ENCODE results near the gene PLAC1.

Gene PLAC1

DNA sequence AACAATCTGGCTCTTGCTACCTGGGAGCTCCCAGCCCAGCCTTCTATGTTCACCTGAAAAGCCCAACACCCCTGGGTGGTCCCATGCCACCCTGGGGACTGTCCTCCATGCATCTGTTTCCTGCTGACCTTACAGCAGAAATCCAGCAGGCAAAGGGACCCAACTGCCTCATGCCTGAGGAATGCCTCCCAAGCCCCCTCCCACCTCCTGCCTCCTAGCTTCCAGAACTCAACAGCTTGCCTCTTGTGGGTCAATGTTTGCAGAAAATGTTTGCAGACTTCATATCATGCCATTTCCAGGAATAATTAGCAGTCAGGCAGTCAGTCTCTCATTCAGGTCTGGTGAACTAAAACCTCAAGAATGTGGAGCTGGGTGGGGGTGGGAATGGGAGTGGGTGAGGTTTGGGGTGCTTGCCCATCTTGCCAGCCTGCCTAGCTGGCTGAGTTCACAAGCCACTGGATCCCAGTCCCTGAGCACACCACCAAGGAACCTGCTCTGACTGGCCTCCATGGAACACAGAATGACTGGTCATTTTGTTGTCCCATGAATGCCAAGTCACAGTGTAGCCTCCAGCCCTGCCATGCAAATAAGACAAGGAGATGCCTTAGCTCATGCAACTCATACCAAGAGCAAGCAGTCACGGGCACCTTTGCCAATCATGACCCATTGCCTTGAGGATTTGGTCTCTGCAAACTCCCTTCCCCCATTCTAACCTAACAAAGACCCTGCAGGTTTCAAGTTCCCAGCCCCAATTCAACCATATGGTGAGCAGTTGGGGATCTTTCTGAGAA is 12.1 kb upstream of the PLAC1 start:
- no peak for DNase-seq

DNA sequence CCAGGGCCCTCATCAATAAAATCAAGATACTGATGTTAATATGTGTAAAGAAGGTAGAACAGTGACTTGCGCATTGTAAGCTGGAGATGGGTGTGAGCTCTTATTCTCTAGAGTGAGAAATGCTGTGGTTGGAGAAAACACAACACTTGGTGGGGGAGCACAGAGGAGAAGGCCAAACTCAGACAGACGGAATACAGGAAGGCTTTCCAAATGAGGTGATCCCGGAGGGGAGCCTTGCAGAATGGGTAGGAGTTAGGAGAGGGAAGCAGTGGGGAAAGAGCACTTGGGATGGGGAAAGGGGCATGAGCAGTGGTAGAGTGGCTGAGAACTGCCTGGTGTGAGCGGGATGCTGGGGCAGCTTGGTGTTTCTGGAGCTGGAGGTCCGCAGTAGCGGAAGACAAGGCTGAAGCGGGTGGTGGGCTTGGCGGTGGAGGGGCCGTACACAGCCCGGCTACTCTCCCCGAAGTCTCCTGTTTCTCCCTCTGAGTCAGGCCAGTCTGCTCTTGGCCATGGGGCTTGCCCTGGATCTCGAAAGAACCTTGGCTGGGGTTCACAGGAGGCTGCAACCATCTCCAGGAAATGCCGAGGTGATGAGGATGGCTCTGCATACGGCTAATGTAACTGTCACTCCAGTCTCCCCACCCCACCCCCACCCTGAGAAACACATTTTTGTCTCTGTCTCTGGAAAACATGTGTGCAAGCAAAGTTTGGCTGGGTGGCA is 11.3 kb upstream of the PLAC1 start:
- DNase-seq, result no peak

DNA sequence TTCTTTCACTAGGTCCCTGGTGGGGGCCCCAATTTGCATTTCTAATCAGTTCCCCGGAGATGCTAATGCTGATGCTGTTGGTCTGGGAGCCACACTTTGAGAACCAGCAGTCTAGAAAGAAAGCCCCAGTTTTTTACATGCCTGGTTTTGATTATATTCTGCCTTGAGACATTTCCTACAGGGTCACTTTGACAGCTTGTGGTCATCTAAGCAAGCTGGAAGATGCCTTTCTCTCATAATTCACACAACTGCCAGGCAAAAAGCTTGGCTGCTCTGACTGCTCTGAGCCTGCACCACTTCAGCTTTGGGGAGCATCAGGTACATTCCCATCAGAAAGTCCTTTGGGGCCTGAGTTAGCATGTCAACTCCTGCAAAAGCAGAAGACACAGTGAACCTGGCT is 5.9 kb upstream of the PLAC1 start:
- DNase-seq, result no peak

DNA sequence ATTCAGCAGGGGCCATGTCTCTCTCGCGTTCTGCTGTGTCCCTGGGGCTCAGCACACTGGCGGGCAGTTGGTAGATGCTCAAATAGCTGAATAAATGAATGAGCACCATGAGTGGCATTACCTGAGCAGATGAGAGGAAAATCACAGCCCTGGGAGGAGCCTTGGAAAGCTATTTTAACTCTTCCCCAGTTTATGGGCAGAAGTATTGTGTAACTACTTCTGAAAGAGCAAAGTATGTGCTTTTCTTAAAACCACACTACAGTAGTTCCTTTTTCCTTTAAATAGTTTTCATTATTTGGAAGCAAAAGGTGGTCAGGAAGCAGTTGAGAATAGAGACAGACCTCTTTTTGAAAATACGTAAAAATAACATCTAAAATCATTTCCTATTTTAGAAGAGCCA is 3.0 kb upstream of the PLAC1 start:
- no peak for DNase-seq

DNA sequence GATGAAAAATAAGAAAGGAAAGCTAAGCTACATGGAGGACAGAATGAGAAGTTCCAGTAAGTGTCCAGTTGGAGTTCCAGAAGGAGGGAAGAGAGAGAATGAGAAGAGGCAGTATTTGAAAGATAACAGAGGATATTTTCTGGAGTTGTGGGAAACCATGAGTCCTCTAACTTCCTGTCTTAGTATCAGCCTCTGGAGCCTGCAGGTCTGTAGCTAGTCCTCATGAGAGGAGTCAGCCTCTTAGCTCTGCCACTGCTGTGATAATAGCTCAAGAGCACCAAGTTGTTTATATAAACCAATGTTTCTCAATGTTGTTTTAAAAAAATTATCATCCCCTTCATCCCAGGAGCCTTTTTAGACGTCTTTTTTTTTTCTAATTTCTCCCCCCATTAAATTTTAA is 2.4 kb upstream of the PLAC1 start:
- no peak for DNase-seq

DNA sequence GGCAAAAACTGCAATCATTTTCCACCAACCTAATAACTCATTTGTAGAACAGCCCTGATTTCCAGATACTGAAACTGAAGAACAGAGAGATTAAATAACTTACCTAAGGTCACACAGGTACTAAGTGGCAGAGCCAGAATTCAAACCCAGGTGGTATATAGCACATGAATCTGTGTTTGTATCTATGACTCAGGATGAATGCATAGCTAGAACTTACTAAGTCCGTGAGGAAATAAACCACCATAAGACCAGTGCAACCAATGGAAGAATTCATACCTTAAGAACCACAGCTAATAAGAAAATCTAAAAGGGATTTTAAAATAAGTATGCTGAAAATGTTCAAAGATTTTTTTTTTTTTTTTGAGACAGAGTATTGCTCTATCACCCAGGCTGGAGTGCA is 1.5 kb upstream of the PLAC1 start:
- no peak for DNase-seq

DNA sequence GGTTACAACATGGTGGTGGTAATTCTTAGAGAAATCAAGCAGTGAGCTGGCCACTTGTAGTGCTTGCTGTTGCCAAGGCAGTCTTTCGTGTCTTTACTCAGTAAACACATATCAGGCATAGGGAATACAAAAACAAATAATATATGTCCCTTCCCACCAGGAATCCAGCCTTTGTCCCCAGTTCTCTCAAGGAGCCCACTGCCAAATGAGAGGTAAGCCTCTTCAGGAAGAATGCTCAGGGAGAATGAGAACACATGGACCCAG is 421 bp upstream of the PLAC1 start:
- no peak for DNase-seq

DNA sequence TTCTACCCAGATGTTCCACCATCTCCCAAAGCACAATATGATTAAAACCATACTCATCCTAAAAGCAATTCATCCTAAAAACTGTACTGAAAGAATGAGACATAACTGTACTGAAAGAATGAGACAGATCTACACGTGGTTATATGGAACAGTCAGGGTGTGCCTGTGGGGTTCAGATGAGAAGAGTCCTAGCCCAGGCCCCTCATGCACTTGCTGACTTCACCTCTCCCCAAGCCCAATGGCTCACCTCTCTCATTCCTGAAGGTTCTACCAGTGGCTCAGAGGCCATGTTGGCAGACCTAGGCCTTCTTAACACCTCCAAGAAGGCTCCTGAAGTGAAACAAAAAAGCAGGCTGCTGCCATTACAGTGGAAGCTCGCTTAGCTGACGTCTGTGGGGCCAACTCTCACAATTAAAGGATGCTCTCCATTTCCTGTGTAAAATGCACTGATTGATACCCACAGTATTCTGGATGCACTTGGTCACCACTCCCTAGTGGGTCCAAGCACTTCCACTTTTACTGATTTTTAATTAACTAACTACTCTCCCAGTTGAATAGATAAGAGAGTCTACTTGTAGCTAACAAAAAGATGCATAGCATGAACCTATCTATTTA is 3.8 kb downstream of the PLAC1 start:
- peak; percentile 4 for DNase-seq

DNA sequence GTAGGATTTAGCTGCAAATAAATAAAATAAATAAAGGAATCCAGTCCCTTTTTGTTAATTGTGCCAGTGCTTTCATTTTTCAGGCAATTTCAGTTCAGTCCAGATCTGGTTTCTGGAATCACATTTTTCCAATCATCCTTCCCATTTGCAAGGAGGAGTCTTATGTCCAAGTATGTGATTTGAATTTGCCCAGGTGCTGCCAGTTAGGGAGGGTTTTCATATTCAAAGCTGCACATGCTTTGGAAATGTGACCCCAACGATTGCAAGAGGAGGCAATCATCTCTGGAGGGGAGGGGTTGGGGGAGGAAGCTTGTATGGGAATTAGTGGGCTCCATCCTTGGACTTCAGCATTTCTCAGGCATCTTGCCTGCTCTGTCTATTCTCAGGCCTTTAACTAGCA is 4.4 kb downstream of the PLAC1 start:
- no peak for DNase-seq

DNA sequence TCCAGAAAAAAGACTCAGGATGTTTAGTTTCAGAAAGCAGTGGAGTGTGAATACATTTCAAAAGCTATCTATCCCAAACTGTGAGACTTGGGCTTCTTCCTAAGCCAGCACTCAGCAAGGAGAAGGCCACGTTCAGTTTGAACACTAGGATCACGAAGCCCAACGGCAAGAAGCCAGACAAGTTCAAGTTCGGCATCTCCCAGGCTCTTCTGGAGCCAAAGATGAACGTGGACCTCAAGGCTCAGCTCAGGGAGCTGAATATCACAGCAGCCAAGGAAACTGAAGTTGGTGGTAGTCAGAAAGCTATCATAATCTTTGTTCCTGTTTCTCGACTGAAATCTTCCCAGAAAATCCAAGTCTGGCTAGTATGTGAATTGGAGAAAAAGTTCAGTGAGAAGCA is 7.6 kb downstream of the PLAC1 start:
- DNase-seq, result no peak

DNA sequence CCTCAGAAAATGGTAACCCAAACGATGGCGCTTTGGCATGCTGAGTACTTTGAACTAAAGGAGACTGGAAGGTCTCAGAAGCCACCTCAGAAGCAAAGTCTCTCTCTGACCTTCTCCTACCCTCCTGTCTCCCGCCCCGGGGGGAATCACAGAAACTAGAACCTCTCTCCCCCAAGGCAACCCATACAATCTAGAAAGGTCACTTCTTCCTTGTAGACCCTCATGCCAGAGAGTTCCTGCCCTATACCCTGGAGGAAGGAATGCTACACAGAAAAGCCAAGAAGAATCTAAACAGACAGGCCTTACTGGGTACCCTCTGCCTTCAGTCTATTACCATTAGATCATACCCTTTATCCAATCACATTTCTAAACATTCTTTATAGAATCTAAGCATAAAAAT is 8.5 kb downstream of the PLAC1 start:
- DNase-seq, result no peak

DNA sequence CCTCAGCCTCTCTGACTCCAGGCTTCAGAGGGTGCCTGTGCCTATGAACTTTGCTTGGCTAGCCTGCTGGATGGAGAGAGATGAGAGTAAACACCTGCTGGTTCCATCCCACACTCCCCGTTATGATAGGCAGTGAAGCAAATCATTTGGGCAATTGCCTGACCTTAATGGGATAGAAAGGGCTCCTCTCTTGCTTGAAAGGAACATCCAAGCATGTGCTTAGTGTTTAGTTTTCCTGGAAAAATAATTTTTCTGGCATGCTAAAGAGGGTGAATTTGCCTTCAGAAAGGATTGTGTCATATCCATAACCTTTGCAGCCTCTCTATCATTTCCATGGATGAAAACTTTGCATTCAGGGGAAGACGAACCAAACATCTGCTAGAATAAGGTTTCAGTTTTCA is 10.8 kb downstream of the PLAC1 start:
- DNase-seq, result no peak

DNA sequence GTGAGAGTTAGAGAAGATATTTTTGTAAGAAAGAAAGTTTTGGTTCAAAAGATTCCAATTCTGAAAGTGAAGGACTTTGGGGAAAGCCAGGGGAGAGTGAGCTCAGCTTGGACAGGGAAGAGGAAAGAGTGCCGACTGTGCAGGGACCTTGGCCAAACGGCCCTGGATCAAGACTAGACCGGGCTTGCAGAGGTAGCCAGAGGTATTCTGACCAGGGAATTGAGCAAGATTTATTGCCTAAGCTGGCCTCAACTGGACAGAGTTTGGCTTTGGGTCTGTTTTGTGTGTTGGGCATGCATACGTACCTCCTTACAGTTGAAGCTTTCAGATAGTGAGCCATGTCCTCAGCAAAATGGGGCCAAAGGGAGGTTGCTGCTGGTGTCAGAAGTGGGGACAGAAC is 11.6 kb downstream of the PLAC1 start:
- no peak for DNase-seq

DNA sequence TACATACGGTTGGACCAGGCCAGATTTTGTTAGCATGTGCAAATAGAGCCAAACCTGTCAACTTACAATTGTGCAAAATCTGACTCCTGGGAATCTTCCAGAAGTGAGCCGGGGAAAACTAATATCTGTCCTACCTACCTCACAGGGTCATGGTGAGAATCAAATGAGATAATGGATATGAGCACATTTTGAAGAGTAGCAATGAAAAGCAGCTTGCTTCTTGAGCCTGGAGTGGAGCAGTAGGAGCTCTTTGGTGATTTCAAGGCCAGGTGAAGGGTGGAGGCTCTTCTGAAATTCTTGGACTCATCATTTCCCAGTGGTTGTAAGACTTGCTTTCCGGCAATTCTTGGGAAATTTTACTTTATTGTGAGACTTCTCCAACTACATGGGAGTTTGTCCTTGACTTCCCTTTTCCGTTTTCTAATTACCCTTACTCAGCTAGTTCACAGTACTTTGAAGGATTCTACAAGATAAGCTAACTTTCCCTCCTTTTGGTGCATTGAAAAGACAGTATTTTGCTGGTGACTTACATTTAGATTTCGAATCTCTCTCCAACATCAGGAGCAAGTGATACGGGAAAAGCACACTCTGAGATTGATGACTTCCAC is 12.2 kb downstream of the PLAC1 start:
- DNase-seq, result no peak

DNA sequence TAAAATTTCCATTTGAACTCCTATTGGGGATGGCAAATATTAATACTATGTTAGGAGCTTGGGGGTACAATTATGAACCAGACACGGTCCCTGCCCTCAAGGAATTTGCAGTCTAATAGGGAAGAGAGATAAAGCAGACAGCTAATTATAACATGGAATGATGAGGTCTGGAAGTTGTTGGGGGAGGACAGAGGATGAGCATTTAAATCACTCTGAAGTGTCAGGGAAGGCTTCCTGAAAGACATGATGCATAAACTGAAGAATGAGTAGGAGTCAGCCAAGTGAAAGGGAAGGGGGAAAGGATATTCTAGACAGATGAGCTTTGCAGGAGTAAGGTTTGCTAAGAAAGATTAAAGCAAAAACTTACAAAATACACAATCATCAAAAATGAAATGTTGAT is 15.9 kb downstream of the PLAC1 start:
- no peak for DNase-seq

DNA sequence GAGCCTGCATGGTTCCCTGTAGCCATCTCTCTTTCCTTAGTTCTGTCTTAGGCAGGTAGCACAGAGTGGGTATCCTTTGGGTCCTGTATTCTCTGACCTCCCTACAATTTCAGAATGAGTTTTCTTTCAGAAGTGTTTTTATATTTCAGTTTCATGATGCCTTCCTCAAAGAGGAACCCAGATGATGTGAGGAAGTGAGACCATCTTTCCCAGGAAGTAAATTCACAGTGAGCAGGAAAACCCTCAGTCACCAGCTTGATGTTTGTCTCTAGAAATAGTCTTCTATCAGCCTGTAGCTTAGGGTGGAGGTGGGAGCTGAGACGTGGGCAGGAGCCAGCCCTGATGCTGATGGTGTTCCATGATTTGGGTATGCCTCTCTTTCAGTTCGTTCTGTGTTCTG is 16.9 kb downstream of the PLAC1 start:
- no peak for DNase-seq

DNA sequence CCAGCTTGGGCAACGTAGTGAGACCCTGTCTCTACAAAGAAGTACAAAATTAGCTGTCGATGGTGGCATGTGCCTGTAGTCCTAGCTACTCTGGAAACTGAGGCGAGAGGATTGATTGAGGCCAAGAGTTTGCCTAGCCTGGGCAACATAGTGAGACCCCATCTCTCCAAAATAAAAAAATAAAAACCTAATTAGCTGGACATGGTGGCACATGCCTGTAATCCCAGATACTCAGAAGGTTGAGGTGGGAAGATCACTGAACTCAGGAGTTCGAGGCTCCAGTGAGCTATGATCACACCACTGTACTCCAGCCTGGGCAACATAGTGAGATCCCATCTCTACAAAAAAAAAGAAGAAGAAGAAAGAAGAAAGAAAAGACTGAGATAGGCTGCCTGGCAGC is 17.4 kb downstream of the PLAC1 start:
- no peak for DNase-seq

DNA sequence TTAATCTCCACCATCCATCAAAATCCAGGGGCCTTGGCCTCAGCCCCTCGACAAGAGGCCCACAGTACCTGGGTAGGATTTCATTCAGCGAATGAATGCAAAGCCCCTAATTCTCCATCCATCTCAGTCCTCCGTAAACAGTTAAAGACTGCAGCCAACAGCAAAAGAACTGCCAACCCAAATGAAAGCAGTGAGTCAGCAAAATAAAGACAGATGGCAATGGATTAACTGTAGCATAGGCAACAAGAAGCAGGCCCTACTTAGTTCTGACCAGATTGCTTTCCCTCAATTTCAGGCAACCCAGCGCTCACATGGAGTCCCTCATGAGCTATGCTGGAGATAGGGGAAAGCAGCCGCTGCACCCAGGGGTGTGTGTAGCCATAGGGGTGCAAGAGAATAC is 21.4 kb downstream of the PLAC1 start:
- DNase-seq, result no peak

DNA sequence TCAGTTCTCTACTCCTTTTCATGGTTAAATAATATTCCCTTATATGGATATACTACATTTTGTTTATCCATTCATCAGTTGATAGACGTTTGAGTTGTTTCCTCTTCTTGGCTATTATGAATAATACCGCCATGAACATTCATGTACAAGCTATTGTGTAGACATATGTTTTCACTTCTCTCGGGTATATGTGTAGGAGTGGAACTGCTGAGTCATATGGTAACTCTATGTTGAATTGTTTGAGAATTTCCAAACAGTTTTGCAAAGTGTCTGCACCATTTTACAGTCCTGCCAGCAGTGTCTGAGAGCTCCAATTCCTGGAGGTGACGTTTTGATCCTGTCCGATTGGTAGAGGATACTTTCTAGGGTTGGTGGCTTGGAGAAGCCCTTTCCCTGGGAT is 23.6 kb downstream of the PLAC1 start:
- no peak for DNase-seq

DNA sequence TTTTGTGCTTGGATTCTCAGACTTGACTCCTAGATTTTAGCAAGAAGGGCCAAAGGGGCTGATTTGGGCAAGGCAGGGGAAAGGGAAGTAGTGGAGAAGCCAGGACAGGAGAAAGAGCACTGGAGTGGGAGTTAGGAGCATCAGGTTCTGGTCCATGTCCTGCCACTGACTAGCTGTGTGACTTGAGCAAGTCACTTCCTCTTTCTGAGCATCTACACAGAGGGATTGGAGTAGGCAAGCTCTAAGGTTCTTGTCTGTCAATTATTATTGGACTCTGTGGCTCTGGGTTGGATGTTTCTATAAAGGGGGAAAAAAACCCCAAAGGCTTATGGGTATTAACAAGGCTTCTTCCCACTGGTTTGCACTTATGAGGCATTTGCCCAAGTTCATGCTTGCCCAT is 24.4 kb downstream of the PLAC1 start:
- DNase-seq, result no peak

DNA sequence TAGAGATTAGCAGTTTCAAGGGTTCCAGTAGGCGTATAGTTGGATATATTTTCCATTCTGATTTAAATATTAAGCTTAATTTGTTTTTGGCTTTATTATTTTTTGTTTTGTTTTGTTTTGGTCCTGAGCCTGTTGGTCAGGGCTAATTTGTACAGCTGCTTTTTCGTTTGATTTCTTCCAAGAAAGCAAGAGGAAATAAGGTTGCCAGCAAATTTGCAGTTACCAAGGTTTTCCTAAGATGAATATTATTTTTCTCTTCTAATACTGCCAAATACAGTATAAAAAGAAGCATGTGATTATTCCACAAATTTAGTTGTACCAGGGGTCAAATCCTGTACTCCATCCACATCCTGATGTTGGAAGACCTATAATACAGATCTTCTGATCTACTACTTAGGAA is 24.9 kb downstream of the PLAC1 start:
- no peak for DNase-seq

DNA sequence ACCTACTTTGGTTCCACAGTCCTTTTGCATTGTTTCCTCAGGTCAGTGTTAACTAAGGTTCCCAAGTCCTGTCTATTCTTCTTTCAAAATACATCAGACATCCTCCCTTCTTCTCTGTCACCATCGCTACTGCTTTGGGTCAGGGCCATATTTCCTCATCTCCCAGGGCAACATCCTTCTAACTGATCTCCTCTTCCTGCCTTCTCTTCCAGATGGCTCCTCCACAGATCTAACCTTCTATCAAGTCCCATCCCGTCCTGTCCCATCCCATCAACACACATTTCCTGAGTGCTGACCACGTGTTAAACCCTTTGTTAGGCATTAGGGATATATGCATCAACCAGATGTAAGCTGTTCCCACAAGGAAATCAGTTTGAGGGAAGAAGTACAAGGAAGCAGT is 25.9 kb downstream of the PLAC1 start:
- DNase-seq, result no peak

DNA sequence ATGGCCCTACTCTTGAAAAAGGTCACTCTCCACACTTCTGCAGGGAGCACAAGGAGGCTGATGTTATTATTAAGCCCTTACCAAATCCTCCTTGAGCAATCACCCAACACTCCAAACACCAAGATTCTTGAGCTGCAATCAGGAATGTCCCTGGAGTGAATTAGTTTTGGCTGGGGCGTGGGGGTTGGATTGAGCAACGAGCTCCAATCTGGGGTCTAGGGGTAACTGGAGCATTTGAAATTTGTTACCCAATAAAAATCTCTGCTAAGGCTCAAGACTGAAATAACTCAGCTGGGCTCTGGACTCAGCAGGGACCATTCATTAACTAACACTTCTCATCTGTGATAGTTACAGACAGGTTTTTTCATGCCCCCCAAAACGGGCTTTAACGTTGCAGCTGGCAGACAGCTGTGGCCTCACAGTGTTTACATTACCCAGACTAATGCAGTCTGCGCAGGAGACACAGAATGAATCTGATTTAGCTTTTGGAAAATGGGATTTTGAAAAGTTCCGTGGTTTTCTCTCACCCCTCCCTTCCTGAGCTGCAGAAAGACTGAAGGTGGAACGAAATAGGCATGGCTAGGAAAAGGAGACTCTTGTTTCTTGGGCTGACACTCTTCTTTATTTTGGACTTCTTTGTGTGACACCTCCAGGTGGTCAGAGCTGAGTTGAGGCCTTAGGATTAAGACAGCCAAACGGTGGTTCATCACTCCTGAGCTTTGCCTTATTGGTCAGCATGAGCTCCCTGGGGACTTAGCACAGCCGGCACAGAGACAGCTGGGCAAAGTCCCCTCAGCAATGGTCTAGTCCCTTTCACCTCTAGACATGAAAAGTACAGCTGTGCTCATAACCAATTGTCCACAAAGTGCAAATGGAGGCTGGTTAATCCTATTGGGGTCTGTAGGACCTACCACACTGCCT is 26.6 kb downstream of the PLAC1 start:
- no peak for DNase-seq

Measured in stimulated activated CD4-positive, alpha-beta T cell treated with anti-CD3 and anti-CD28 coated beads, Interleukin-4, amount 100 ng/mL, for 1 hour (primary cell).